ENCODE data around the gene TSPAN13.

- no peak for TF ChIP-seq POLR2A (IDR thresholded peaks at IDR 0.05)
- TF ChIP-seq CTCF (IDR thresholded peaks at IDR 0.05) = no peak
These were observed 25.5 kb downstream of the TSPAN13 start for GRCh38 chr7:16779051-16779450.
